ENCODE data around the gene ARAP3.

ARAP3 gene

GRCh38 chr5:141656396-141656795, 25.6 kb downstream of the ARAP3 start:
- in situ Hi-C loops (cut with HindIII; ENCODE audit: low sequenced_read_pairs) = no loop called here
- TF ChIP-seq, protein P1, sequence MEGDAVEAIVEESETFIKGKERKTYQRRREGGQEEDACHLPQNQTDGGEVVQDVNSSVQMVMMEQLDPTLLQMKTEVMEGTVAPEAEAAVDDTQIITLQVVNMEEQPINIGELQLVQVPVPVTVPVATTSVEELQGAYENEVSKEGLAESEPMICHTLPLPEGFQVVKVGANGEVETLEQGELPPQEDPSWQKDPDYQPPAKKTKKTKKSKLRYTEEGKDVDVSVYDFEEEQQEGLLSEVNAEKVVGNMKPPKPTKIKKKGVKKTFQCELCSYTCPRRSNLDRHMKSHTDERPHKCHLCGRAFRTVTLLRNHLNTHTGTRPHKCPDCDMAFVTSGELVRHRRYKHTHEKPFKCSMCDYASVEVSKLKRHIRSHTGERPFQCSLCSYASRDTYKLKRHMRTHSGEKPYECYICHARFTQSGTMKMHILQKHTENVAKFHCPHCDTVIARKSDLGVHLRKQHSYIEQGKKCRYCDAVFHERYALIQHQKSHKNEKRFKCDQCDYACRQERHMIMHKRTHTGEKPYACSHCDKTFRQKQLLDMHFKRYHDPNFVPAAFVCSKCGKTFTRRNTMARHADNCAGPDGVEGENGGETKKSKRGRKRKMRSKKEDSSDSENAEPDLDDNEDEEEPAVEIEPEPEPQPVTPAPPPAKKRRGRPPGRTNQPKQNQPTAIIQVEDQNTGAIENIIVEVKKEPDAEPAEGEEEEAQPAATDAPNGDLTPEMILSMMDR (IDR thresholded peaks at IDR 0.05; ENCODE audit: low read depth, low read length, missing control alignments) = no peak
- H3K4me3 ChIP-seq (ENCODE audit: low read depth, low read length) = no peak overlapping the region
- DNase-seq (ENCODE audit: low read depth) = no peak

DNA sequence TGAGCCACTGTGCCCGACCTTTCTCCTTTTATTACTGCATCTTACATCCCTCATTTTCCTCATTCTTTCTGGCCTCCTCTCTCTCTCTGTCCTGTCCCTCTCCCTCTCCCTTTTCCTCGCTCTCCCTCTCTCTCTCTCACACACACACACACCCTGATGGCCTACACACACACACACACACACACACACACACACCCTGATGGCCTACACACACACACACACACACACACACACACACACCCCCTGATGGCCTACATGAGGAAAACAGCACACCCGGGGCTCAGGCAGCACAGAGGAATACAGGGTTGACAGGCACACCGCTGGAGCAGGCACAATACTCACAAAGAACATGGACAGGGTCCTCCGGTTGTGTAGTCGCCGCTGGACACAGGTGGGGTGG, 27.0 kb downstream of the ARAP3 start:
- no peak for DNase-seq (ENCODE audit: low read depth)
- H3K4me3 ChIP-seq (ENCODE audit: low read depth, low read length) = no peak overlapping the region
- in situ Hi-C loops (cut with HindIII; ENCODE audit: low sequenced_read_pairs) = no loop called here
- TF ChIP-seq, protein P1 (IDR thresholded peaks at IDR 0.05; ENCODE audit: low read depth, low read length, missing control alignments) = no peak

DNA sequence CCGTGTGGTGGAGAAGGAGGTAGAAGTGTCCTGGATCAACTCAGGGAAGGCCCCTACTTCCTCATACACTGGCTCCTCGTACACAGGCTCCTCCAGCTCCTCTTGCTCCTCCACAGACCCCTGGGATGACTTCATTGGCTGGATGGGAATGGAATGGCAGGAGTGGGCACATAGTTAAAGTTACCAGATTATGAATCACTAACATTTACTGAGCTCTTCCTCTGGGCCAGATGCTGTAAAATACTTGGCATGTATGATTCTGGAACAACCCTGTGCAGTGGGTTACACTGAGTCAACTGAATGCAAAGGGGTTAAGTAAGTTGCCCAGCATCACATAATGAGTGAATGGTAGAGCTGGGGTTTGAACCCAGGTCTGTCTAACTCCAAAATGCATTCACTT, 27.7 kb downstream of the ARAP3 start:
- in situ Hi-C loops (cut with HindIII; ENCODE audit: low sequenced_read_pairs) = no loop called here
- no peak overlapping the region for H3K4me3 ChIP-seq (ENCODE audit: low read depth, low read length)
- DNase-seq (ENCODE audit: low read depth) = no peak
- TF ChIP-seq, protein P1 (IDR thresholded peaks at IDR 0.05; ENCODE audit: low read depth, low read length, missing control alignments) = no peak

GRCh38 chr5:141651728-141652105, 30.3 kb downstream of the ARAP3 start:
- H3K4me3 ChIP-seq (ENCODE audit: low read depth, low read length) = peak overlapping the region; percentile 80
- in situ Hi-C loops (cut with HindIII; ENCODE audit: low sequenced_read_pairs) = no loop called here
- TF ChIP-seq, protein P1 (IDR thresholded peaks at IDR 0.05; ENCODE audit: low read depth, low read length, missing control alignments) = no peak
- no peak for DNase-seq (ENCODE audit: low read depth)

- in situ Hi-C loops (cut with HindIII; ENCODE audit: low sequenced_read_pairs) = no loop called here
- peak within 1 kb of the TSS; percentile 80 for H3K4me3 ChIP-seq (ENCODE audit: low read depth, low read length)
- TF ChIP-seq, protein P1 (IDR thresholded peaks at IDR 0.05; ENCODE audit: low read depth, low read length, missing control alignments) = no peak
- peak; percentile 31 for DNase-seq (ENCODE audit: low read depth)
Observed at GRCh38 chr5:141650851-141651727, 30.9 kb downstream of the ARAP3 start, which contains the start of gene FCHSD1. TSS of gene FCHSD1 (minus strand) at chr5:141651418. CDS start at chr5:141651368, 50 bp downstream.

- TF ChIP-seq, protein P1 (IDR thresholded peaks at IDR 0.05; ENCODE audit: low read depth, low read length, missing control alignments) = no peak
- no peak overlapping the region for H3K4me3 ChIP-seq (ENCODE audit: low read depth, low read length)
- DNase-seq (ENCODE audit: low read depth) = no peak
- in situ Hi-C loops (cut with HindIII; ENCODE audit: low sequenced_read_pairs) = no loop called here
Observed at GRCh38 chr5:141649972-141650371, 32.1 kb downstream of the ARAP3 start.

Measured in astrocyte of the cerebellum (primary cell).